SK-N-SH treated with all-trans-retinoic acid at 6 μM for 48 hours (cell line): Measurements from ENCODE around the gene LPCAT3.

ENCODE experiments used
- CREB5 ChIP-seq: fragments of 250-450 bp; sonication (Bioruptor Pico); IDR thresholded peaks from 2 replicates; pipeline ENCODE4 v1.5.1; 2020; ENCODE audit warnings: low read depth, mild to moderate bottlenecking, moderate library complexity
- GLIS3 ChIP-seq: fragments of 250-450 bp; sonication (Bioruptor Pico); IDR thresholded peaks from 2 replicates; pipeline ENCODE4 v1.5.0; 2020; ENCODE audit warnings: mild to moderate bottlenecking, moderate library complexity
- ISL1 ChIP-seq: fragments of 250-450 bp; sonication (Bioruptor Pico); IDR thresholded peaks from 2 replicates; pipeline ENCODE4 v2.1.2; 2022; ENCODE audit warnings: mild to moderate bottlenecking, moderate library complexity
- PATZ1 ChIP-seq: fragments of 250-450 bp; sonication (Bioruptor Pico); IDR thresholded peaks from 2 replicates; pipeline ENCODE4 v1.8.0; 2020; ENCODE audit warnings: mild to moderate bottlenecking, moderate library complexity, borderline replicate concordance
- ZC3H10 ChIP-seq: fragments of 250-450 bp; sonication (Bioruptor Pico); IDR thresholded peaks from 2 replicates; pipeline ENCODE4 v1.5.1; 2021; ENCODE audit warnings: mild to moderate bottlenecking, moderate library complexity

DNA sequence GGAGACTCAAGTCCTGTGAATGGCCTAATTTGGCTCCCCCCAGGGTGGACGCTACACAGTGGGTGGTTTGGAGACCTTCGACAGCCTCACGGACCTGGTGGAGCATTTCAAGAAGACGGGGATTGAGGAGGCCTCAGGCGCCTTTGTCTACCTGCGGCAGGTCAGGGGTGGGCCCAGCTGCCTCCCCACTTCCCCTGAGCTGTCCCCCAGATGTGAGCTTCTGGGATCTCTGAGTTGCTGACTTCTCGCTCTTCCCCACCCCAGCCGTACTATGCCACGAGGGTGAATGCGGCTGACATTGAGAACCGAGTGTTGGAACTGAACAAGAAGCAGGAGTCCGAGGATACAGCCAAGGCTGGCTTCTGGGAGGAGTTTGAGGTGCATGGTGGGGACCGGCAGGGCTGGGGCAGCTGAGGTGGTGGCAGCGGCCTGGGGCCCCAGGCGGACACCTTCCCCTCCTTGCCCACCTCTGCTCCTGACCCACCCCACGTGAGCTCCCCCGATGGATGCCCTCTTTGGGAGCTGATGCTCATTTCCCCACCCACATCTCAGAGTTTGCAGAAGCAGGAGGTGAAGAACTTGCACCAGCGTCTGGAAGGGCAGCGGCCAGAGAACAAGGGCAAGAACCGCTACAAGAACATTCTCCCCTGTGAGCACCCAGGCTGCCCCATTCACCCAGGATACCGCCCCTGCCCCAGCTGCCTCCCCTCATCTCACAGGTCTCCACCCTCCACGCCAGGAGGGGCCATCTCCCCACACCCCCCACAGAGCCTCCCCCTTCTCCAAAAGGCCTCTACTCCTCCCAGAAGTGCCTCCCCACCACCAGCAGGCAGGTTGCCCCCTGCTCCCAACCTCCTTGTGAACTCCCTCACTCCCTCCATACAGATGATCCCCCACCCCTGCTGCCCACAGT, 62.9 kb downstream of the LPCAT3 start:
- no peak for TF ChIP-seq ZC3H10
- TF ChIP-seq PATZ1 (CRISPR knock-in tag) = no peak
- no peak for TF ChIP-seq ISL1
- TF ChIP-seq GLIS3 (CRISPR knock-in tag) = no peak
- no peak for TF ChIP-seq CREB5
